HG03439 (cell line): ENCODE data around the gene TSHB.

Experiments
- ATAC-seq: cut with Tn5 transposase; IDR thresholded peaks from one replicate; pipeline ENCODE4 v1.9.1; 2021; ENCODE audit warnings: mild to moderate bottlenecking, moderate library complexity; ENCODE audit not compliant: unreplicated experiment

The TSHB gene

DNA sequence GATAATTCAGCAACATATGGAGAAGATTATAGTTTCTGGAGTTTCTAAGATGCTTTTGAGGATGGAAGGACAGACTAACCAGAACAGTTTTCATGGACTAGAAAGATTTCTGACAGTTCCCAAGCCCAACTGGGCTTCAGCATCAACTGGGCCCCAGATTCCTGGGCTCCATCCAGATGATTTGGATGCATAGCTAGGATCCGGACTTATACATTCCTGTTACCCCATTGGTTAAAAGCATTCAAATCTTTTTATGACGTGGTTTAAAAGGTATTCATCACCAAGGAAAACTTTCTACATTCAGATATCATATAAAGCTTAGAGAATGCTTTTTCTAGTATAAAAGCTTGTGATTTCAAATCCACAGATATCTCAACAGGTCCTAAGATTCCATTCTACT, 29.7 kb downstream of the TSHB start:
- no peak for ATAC-seq

DNA sequence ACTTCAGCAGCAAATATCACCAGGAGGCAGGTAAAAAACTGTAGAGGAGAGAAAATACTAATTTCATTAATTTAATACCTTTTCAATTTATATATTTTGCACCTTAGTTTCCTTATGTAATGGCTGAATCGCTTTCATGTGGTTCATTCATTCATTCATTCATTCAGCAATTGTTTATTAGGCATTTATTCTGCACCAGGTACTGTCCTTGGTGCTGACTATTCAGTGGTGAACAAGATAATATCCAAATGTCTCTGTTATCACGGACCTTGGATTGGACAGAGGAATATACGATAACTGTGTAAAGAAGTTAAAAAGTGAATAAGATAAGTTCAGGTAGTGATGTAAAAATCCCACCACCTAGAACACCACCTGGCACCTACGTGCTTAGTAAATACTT, 30.9 kb downstream of the TSHB start:
- no peak for ATAC-seq

- ATAC-seq, result peak; percentile 67
These were observed 32.9 kb downstream of the TSHB start for GRCh38 chr1:115062542-115063004.

GRCh38 chr1:115063228-115063901, 33.7 kb downstream of the TSHB start:
- peak; percentile 43 for ATAC-seq

DNA sequence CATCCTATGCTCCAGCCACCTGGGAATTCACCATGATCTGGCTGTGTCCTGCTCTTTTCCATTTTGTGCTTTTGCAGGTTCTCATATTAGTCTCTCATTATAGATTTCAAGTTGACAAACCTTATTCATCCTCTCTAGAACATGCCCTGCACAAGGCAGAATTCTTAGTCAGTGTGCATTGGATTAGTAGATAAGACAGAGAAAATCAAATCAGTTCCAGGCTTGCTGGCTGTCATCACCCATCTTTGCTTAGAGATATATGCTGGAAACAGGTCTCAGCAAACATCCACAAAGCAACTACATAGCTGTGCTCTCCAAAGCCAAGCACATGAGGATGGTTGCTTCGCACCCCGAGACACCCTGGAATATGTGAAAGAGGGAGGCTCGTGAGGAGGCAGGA, 34.8 kb downstream of the TSHB start:
- ATAC-seq, result no peak

DNA sequence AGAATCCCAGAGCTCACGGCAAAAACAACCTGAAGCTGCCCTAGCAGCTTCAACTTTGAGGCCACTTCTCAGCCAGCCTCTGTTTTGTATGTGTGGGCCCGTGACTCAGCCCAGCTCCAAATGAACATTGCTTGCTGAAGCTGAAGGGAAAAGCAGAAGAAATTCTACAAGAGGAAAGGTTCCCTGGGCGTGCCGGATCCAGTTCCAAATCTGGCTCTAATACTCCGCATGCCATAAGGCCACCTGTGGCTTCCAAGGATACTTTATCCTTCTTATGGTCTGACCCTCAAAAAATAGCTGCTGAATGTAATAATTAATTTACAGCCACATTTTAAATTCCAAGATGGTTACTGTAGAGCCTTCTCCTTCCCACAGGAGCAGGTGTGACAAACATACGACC, 35.4 kb downstream of the TSHB start:
- ATAC-seq, result no peak

GRCh38 chr1:115067161-115067859, 37.7 kb downstream of the TSHB start:
- ATAC-seq, result no peak

DNA sequence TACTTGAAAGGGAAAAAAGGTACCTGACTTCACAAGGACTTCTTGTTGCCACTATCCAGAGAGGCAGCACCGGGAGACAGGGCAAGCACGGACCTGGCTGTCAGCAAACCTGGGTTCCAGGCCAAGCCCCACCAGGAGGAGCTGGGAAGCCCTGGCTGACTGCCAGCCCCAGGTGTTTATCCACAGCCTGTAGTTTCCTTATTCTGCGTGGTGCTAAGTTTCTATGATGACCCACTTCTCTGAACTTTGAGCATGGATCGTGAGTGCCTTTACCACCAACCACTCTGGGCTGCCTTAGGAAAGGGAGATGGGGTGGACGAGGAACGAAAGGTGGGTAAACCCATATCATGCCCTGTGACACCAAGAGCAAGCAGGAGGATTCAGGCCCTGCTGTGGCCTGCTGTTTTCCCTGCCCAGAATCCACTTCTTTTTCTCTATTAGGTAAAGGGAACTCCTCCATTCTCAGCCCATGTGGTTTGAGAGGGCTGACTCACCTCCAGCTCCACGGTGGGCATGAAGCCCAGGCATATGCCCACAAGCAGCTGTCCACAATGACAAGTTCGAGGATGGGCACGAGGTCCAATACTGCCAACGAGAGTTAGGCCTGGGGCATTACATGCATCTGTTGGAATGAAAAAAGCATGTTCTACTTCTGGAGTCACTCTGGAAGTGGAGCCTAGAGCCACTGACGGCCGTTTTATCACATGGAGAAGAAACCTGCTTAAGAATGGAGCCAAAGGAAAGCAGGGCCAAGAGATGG, 39.4 kb downstream of the TSHB start:
- ATAC-seq, result no peak

DNA sequence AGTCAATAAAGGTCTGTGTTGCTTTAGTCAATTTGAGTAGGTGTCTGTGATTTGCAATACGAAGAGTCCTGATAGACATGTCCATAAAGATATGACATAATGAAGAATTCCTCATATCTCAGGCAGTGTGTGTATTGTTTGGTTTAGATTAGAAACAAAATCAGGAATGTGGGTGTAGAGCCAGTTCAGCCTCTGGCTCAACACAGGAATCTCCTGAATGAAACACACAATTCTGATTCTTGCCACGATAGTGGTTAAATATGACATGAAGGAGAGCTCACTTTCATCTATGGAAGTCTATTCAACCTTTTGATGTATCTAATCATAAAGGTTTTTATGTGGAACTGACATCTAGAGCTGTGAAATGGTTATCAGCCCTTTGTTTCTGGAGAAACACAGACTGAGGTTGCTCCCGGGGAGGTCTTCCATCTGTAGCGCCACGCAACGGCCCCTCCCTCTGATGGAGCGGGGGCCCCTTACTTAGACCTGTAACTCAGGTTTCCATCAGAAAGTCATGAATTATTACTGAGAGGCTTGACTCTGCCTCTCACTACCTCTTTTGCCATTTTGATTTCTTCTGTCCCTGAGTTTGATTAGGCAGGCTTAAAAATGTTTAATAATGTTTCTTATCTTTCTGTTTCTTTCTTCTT, 40.2 kb downstream of the TSHB start:
- no peak for ATAC-seq

DNA sequence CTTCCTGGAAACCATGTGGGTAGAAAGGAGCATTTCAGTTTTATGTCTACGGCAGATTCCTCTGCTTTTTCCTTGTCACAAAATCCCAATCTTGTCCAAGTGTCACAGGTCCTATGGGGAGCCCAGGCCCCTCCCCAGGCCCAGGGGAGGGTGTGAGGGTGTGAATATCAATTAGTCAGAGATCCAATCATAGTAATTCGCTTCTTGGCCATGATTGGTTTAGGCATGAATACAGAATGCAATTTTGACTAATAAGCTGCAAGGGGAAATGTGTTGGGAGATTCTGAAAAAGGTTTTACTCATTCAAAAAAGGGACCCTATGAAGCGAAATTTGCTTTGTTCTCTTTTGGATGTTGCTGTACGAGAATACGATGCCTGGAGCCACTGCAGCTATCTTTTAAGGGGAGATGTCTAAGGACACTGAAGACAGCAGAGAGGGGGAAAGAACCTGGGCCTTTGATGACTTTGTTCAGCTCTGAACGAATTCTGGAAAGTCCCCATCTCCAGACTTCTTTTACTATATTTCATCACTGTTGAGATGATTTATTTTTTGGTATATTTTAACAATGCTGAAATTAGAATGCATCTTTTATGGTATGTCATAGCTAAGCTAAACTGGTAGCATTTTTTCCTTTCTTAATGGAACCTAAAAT, 41.5 kb downstream of the TSHB start:
- ATAC-seq, result no peak

DNA sequence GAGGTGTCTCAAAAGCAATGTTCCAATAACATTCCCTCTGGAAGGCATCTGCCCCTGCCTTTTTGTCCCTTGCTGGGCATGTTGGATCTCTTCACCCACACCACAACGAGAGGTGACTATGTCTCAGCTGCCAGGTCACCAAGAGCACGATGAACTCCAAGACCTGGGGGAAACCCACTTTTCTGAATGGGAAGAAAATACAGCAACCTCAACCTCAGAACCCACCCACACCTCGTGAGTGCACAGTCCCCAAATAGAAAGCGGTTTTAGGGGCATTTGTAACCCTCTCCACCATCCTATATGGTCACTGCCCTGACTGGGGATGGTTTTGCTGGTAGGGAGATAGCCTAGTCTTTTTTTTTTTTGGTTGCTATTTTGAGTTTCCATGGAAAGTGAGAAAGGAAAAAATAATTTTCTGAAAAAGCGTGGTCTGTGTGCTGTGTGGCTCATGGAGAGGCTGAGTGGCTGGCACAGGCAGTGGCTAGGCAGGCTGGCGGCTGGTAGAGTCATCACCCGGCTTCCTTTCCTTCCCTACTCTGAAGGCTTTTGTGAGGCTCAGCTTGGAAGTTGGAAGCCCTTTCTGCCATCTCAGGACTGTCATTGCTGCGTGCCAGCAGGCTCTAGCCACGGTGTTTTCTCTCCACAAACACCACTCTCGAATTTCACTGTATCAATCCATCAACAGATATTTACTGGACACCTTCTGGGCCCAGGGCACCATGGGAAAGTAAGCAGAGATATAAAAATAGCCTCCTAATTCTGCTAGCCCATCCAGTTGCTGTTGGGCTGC, 43.9 kb downstream of the TSHB start:
- no peak for ATAC-seq

DNA sequence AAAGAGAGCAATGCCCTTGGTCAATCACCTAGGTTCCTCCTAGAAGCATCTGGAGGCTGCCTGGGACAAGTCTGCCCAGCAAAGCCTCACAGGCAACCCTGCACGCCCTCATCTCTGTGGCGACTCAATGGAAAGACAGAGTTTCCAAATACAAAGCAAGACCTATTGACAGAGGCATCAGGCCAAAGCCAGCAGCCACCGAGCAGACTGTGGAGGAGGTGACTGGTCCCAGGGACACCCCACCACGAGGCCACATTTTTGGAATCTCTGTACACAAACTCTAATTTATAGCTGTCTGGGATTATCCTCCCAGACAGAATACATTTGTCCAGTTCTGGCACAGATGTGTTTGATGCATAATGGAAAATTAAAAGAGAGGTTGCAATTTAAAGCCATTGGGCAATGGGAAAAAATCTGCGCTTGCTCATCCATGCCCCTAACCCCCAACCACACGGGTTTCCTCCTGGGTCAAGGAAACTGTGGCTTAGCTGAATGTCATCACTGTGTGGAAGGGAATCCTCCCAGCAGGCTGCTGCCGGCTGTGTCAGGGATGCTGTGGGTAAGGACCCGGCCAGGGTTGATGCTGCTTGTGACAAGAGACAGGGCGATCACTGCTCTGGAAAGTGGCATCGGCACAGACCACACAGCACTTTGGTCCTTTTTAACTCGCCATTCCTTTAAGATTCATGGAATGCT, 45.4 kb downstream of the TSHB start:
- no peak for ATAC-seq

GRCh38 chr1:115076384-115076915, 46.8 kb downstream of the TSHB start:
- no peak for ATAC-seq

DNA sequence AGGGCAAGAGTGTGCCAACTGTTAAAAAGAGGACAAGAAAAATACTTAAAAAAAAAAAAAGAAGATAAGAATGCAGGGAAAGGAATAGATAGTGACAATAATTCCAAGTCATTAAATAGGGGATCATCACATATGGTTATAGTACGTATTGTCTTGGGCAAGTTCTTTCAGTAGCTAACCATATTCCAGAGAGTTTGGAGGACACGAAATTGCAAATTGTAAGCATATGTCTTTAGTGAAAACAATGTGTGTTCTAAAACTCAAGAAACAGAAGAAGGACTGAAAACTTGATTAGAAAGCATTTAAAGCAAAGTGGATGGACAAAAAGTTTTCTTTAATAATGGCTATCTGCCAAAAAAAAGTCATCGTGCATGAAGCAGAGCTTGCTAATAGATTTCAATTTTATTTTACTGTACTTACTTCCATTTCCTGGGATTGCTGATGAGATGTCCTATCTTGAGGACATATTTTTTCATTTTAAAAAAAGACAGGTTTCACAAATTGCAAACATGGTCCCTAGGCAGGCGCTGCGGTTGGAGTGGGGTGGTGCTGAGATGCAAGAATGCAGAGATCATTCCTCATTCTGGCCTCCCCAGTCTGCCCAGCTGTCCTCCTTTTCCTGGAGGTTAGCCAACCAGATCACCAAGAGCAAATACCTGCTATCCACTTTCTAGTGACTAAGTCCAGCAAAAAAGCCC, 47.8 kb downstream of the TSHB start:
- no peak for ATAC-seq

DNA sequence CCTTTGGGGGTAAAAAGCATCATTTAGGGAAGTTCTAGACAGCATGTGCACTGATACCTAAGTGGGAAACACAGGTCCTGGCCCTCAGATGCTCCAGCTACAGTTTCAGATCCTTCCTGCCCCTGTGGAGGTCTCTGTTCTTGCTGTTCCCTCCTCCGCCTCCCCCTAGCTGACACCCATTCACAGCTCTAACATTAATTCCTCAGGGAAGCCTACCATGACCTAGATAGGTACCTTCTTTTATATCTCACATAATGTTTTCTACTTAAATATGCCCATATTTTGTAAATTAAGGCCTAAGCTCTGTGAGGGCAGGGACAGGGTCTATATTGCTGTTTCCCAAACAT, 48.3 kb downstream of the TSHB start:
- no peak for ATAC-seq

GRCh38 chr1:115078708-115079107, 49.1 kb downstream of the TSHB start:
- no peak for ATAC-seq

DNA sequence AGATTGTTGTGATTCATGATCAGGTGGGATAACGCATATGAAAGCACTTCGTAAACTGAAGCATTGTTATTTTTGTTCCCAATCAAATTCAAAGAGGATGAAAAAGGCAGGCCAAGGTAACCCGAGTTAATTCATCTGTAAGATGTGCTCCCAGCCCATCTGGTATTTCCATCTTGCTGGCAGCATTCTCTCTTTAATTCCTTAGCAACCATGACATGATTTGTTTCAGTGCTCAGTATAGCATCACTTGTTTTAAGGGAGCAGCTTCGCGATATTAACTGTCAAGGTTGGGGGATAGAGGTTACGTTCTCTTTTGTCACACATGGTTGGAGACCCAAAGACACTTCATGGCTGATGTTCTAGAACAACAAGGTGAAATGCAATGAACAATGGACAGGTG, 53.3 kb downstream of the TSHB start:
- ATAC-seq, result no peak
